Spinal cord (tissue), 10 donors: ENCODE data around the gene PPP1R3D. TPM values are rescaled to one million over a fixed set of nuclear protein-coding genes. Genes with fewer than 3 reads are reported as not detected.

Experiments
- DNase-seq, 6 donors: peaks; one replicate each; pipeline versions ENCODE4 v3.0.0 to v3.0.0-alpha.2; 2013 to 2015; ENCODE audit warnings: low spot score in 6 of 6, low read depth in 4 of 6
- H3K27ac ChIP-seq: one replicate; pipeline ENCODE4 v1.5.1; 2013; ENCODE audit warnings: low read depth, low read length, control low read depth
- H3K27me3 ChIP-seq: one replicate; pipeline ENCODE4 v1.6.1; 2013; ENCODE audit warnings: low read length; ENCODE audit not compliant: control insufficient read depth, insufficient read depth
- H3K36me3 ChIP-seq: one replicate; pipeline ENCODE4 v1.6.1; 2013; ENCODE audit warnings: low read length; ENCODE audit not compliant: control insufficient read depth, insufficient read depth
- H3K4me1 ChIP-seq: one replicate; pipeline ENCODE4 v1.6.1; 2013; ENCODE audit warnings: low read length; ENCODE audit not compliant: control insufficient read depth, insufficient read depth
- H3K4me3 ChIP-seq: one replicate; pipeline ENCODE4 v1.5.1; 2013; ENCODE audit warnings: low read depth, low read length, control low read depth
- H3K9me3 ChIP-seq: one replicate; pipeline ENCODE4 v1.6.1; 2013; ENCODE audit warnings: low read length; ENCODE audit not compliant: control insufficient read depth, insufficient read depth
- WGBS: methylation state at CpG from one replicate; pipeline ENCODE4 v1.1.5; 2013; ENCODE audit warnings: missing lambda C conversion rate; ENCODE audit not compliant: insufficient coverage; 5-methylcytosine and 5-hydroxymethylcytosine counted together
- long read RNA-seq, 4 donors: transcript quantifications; one replicate each; lab custom pipeline, GENCODE V29; 2026
- polyA plus RNA-seq, 2 donors: library from polyadenylated mRNA; unstranded; fragments of 120-200 nt; gene quantifications; one replicate each; pipeline ENCODE4 v1.2.1, GENCODE V29; 2013; ENCODE audit not compliant: insufficient read length in 2 of 2
- total RNA-seq, 2 donors: library from RNA; depleted of rRNA in 1 of 2; stranded (reverse); fragments of 120-200 nt in 1 of 2; fragments of >200 nt in 1 of 2; gene quantifications; one replicate each; pipeline versions ENCODE4 v1.2.3 to v1.2.4, GENCODE V29; 2013 to 2014
- donor health status: healthy.

PPP1R3D gene
- total RNA-seq (10 to 100 TPM in 1 of 2 donors, 1 to 10 TPM in 1; 5.3 to 12.2 TPM), polyA plus RNA-seq (10 to 100 TPM in 1 of 2 donors, 1 to 10 TPM in 1; 9.0 to 12.6 TPM)
- long read RNA-seq, donor 1, transcript PPP1R3D-201 (1 exons, 3,630 nt): major isoform, 11 of 11 reads
- long read RNA-seq, donor 1, partial matches to known transcripts: 0 of 11 reads
- long read RNA-seq, donor 1, other reads (novel, unspliced or antisense): 0 of 11 reads
- long read RNA-seq, donor 2, transcript PPP1R3D-201 (1 exons, 3,630 nt): major isoform, 8 of 8 reads
- long read RNA-seq, donor 2, partial matches to known transcripts: 0 of 8 reads
- long read RNA-seq, donor 2, other reads (novel, unspliced or antisense): 0 of 8 reads
- long read RNA-seq, donor 3, transcript PPP1R3D-201 (1 exons, 3,630 nt): major isoform, 10 of 10 reads
- long read RNA-seq, donor 3, partial matches to known transcripts: 0 of 10 reads
- long read RNA-seq, donor 3, other reads (novel, unspliced or antisense): 0 of 10 reads
- long read RNA-seq, donor 4, transcript PPP1R3D-201 (1 exons, 3,630 nt): major isoform, 13 of 13 reads
- long read RNA-seq, donor 4, partial matches to known transcripts: 0 of 13 reads
- long read RNA-seq, donor 4, other reads (novel, unspliced or antisense): 0 of 13 reads

DNA sequence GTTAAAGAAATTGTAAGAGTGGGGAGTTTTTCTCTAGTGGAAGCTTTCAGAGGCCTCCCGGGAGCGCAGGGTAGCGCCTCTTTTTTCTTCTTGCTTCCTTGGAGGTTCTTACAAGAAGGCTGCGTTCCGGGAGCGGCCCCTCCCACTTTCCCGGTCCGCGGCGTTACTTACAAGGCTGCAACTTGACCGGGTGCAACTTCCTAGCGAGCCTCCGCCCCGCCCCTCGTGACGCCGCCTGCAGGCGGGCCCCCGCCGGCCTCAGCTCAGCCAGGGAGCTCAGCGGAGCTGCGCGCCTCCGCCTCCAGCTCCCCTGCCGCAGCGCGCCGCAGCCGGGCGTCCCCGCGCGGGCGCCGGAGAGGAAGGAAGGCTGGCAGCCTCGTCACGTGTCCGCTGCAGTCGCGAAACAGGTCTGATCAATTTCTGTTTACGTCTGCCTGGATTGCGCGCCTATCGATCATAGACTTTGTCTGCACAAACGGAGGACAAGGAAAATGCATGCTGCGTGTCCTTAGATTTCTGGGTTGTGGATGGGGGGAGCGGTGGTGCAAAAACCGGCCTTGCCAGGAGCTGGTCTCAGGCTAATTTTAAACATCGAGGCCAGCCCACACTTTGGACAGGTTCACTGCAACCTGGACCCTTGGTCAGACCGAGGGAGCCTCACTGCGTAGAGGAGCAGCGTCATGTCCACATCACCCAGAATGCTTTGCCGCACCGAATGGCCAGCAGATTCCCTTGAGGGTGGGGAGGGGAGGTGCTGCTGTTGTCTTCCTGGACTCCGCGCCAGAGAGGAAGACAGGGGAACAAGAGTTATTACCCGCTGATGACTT, at the start of gene PPP1R3D, which contains the start of gene FAM217B:
PPP1R3D (minus strand) TSS at position 177 of the 827 bp plus-strand sequence. CDS start 374 bp downstream, outside the sequence.
FAM217B (plus strand) TSS at position 261 of the 827 bp plus-strand sequence. CDS start 3,555 bp downstream, outside the sequence.
- Histone ChIP-seq H3K36me3 (peaks cover 17% of the 10 kb centered on the region), H3K4me1 (peaks cover 30% of the 10 kb centered on the region), H3K27me3 (no peaks in the 10 kb centered on the region), H3K27ac (peak within 1 kb of the TSS; percentile 96), H3K4me3 (peak within 1 kb of the TSS; percentile 83), H3K9me3 (no peaks in the 10 kb centered on the region)
- DNase-seq: peak; percentile 76 to 97 (median 88)
- 0% methylated on average over 57 of the region's 57 CpGs for WGBS

GRCh38 chr20:59988141-59988540, 48.0 kb upstream of the PPP1R3D start:
- no peak overlapping the region for H3K4me3 ChIP-seq
- no peaks in the 10 kb centered on the region for H3K27me3 ChIP-seq
- H3K36me3 ChIP-seq: no peaks in the 10 kb centered on the region
- no peaks in the 10 kb centered on the region for H3K4me1 ChIP-seq
- no peaks in the 10 kb centered on the region for H3K9me3 ChIP-seq
- H3K27ac ChIP-seq: no peak overlapping the region
- 75% methylated on average over 4 of the region's 5 CpGs for WGBS
- DNase-seq: no peak

- no peaks in the 10 kb centered on the region for H3K36me3 ChIP-seq
- H3K4me1 ChIP-seq: no peaks in the 10 kb centered on the region
- H3K9me3 ChIP-seq: no peaks in the 10 kb centered on the region
- H3K4me3 ChIP-seq: no peak overlapping the region
- no peak overlapping the region for H3K27ac ChIP-seq
- H3K27me3 ChIP-seq: no peaks in the 10 kb centered on the region
- no peak for DNase-seq
- 100% methylated on average over 3 of the region's 7 CpGs for WGBS
Measured at GRCh38 chr20:59987135-59987534, 47.0 kb upstream of the PPP1R3D start.

GRCh38 chr20:59985864-59986263, 45.8 kb upstream of the PPP1R3D start:
- Histone ChIP-seq H3K36me3 (no peaks in the 10 kb centered on the region), H3K27ac (no peak overlapping the region), H3K27me3 (no peaks in the 10 kb centered on the region), H3K4me3 (no peak overlapping the region), H3K9me3 (no peaks in the 10 kb centered on the region), H3K4me1 (no peaks in the 10 kb centered on the region)
- no CpG with 5 or more reads among the region's 3 CpGs for WGBS
- no peak for DNase-seq

GRCh38 chr20:59985164-59985563, 45.1 kb upstream of the PPP1R3D start:
- Histone ChIP-seq H3K27me3 (no peaks in the 10 kb centered on the region), H3K27ac (no peak overlapping the region)
- 94% methylated on average over 3 of the region's 8 CpGs for WGBS

GRCh38 chr20:59984541-59984940, 44.4 kb upstream of the PPP1R3D start:
- no peak for DNase-seq
- no CpG with 5 or more reads among the region's 4 CpGs for WGBS
- no peaks in the 10 kb centered on the region for H3K36me3 ChIP-seq
- no peaks in the 10 kb centered on the region for H3K27me3 ChIP-seq
- H3K4me3 ChIP-seq: no peak overlapping the region
- H3K4me1 ChIP-seq: no peaks in the 10 kb centered on the region
- H3K27ac ChIP-seq: no peak overlapping the region
- H3K9me3 ChIP-seq: no peaks in the 10 kb centered on the region

More at GRCh38 chr20:59985164-59985563, 45.1 kb upstream of the PPP1R3D start:
- Histone ChIP-seq H3K4me3 (no peak overlapping the region), H3K4me1 (no peaks in the 10 kb centered on the region), H3K9me3 (no peaks in the 10 kb centered on the region), H3K36me3 (no peaks in the 10 kb centered on the region)
- no peak for DNase-seq

DNA sequence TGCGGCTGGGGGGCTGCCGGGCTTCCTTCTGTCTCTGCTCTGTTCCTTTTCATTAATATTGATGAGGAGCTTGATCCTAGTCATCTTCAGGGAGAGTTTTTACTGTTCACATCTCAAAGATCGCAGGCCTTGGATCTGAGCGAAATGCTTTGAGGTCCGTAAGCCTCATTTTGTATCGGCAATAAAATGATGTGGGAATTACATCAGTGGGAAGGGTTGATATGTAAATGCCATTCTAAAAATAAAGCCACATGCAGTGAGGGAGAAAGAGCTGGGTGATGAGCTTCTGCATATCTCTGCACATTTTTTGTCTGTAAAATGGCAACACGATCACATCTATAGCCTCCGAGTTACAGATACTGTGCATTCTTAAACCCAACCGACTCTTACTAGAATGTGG, 43.0 kb upstream of the PPP1R3D start:
- Histone ChIP-seq H3K27ac (no peak overlapping the region), H3K4me1 (no peaks in the 10 kb centered on the region), H3K9me3 (no peaks in the 10 kb centered on the region), H3K4me3 (no peak overlapping the region), H3K27me3 (no peaks in the 10 kb centered on the region), H3K36me3 (no peaks in the 10 kb centered on the region)
- 82% methylated on average over 4 of the region's 9 CpGs for WGBS
- DNase-seq: peak in 1 of 6 donors; percentile 68

- Histone ChIP-seq H3K27ac (peak overlapping the region; percentile 50), H3K4me3 (no peak overlapping the region), H3K27me3 (no peaks in the 10 kb centered on the region), H3K36me3 (no peaks in the 10 kb centered on the region), H3K4me1 (peaks cover 9% of the 10 kb centered on the region), H3K9me3 (no peaks in the 10 kb centered on the region)
- 72% methylated on average over 7 of the region's 9 CpGs for WGBS
- no peak for DNase-seq
Measured at GRCh38 chr20:59977086-59977485, 37.0 kb upstream of the PPP1R3D start.

DNA sequence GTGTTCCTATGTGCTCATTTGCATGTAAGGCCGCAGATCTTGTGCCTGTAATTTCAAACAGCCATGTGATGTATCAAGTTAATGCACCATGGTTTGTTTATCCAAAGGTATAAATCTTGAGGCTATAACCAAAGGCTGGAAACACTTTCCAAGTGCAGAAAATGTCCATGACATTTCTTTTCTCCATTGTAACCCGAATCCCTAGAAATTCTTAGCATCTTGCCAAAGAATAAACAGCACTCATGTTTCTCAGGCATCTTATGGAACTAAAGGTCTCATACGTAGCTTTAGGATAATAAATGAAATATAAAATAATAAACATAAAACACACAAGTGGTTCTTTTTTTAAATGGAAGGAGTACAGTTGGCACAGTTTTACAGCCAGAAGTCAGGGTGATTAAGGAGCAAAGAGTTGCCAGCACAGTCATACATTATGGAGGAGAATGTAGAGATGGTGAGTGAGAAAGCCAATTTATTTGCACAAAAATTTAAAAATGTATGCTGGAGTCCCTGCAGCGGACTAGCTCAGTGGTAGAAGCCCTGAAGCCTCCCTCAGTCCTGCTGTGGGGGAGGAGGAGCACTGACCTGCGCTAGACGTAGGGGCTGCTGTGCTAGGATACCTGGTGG, 36.2 kb upstream of the PPP1R3D start:
- DNase-seq: peak in 3 of 6 donors; percentile 11 to 70 (median 66)
- Histone ChIP-seq H3K9me3 (no peaks in the 10 kb centered on the region), H3K27ac (peak overlapping the region; percentile 50), H3K27me3 (no peaks in the 10 kb centered on the region), H3K36me3 (no peaks in the 10 kb centered on the region), H3K4me1 (peaks cover 9% of the 10 kb centered on the region), H3K4me3 (no peak overlapping the region)
- WGBS: 67% methylated on average over 3 of the region's 6 CpGs
